ENCODE data around the gene ATL2. TPM values are rescaled to one million over a fixed set of nuclear protein-coding genes. Genes with fewer than 3 reads are reported as not detected.
A peak's percentile ranks its signal among the peaks of the same experiment; 100 is the strongest.
"Not testable (repeated sequence)": the region's sequence is repeated elsewhere in the genome, so short reads cannot be mapped to it uniquely, and the experiment has no call there.

ATL2 gene
- total and polyA plus RNA-seq, 4 donors, result 36.4 to 127 (median 83.4) TPM

DNA sequence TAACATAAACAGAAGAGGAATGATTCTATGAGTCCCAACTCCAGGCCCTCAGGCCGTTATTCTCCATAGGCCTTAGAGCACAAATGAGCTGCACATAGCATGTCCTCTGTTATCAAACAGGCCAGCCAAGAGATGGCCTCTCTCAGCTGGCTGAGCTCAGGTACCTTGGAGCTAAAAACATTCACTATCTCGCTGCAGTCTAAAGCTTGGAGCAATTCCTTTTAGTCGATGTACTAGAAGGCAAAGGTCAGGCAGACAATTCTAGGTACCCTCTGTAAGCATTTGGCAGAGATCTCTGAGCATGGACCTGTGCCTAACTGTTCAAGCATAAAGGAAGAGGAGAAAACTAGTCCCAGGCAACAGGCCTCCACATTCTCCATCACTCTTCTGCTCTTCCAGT lies 38.0 kb upstream of the ATL2 start:
- Histone ChIP-seq H3K4me1 (ENCODE audit: control insufficient read depth, insufficient read depth, low read length) (peaks cover 3% of the 10 kb centered on the region), H3K9me3 (ENCODE audit: control insufficient read depth, insufficient read depth, low read length) (peaks cover 5% of the 10 kb centered on the region), H3K4me3 (ENCODE audit: low read depth, low read length) (no peak overlapping the region), H3K27ac (ENCODE audit: low read depth, low read length) (no peak overlapping the region), H3K27me3 (ENCODE audit: control insufficient read depth, insufficient read depth, low read length) (no peaks in the 10 kb centered on the region), H3K36me3 (ENCODE audit: control insufficient read depth, insufficient read depth, low read length) (no peaks in the 10 kb centered on the region)
- no peak for DNase-seq (ENCODE audit: low read depth in 4 of 6, low spot score in 6 of 6)
- 76% methylated on average over 3 of the region's 3 CpGs for WGBS (ENCODE audit: insufficient coverage)

DNA sequence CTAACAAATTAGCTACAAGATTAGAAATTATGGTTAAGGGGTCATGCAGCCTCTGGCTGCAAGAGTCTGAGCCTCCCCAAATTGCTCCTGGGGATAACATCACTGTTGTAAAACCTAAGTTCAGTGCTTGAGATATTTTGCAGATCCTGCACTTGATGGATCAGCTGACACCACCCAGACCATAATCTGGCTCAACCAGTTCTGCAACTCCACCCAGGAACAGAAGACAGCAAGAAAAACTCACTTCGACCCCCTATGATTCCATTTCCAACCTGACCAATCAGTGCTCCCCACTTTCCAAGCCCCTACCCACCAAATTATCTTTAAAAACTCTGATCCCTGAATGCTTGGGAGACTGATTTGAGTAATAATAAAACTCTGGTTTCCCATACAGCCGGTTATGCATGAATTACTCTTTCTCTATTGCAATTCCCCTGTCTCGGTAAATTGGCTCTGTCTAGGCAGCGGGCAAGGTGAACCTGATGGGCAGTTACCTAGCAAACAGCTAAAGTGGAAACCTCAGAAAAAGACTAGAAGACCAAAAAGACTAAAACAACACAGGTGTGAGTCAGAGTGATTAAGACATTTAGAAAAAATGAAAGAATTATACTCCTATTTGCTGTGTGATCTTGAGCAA lies 35.3 kb upstream of the ATL2 start:
- not testable (repeated sequence) for H3K36me3 ChIP-seq (ENCODE audit: control insufficient read depth, insufficient read depth, low read length); H3K27ac ChIP-seq (ENCODE audit: low read depth, low read length); DNase-seq (ENCODE audit: low read depth in 4 of 6, low spot score in 6 of 6); H3K4me3 ChIP-seq (ENCODE audit: low read depth, low read length); H3K4me1 ChIP-seq (ENCODE audit: control insufficient read depth, insufficient read depth, low read length); H3K9me3 ChIP-seq (ENCODE audit: control insufficient read depth, insufficient read depth, low read length); H3K27me3 ChIP-seq (ENCODE audit: control insufficient read depth, insufficient read depth, low read length)
- no CpG with 5 or more reads among the region's 4 CpGs for WGBS (ENCODE audit: insufficient coverage)

DNA sequence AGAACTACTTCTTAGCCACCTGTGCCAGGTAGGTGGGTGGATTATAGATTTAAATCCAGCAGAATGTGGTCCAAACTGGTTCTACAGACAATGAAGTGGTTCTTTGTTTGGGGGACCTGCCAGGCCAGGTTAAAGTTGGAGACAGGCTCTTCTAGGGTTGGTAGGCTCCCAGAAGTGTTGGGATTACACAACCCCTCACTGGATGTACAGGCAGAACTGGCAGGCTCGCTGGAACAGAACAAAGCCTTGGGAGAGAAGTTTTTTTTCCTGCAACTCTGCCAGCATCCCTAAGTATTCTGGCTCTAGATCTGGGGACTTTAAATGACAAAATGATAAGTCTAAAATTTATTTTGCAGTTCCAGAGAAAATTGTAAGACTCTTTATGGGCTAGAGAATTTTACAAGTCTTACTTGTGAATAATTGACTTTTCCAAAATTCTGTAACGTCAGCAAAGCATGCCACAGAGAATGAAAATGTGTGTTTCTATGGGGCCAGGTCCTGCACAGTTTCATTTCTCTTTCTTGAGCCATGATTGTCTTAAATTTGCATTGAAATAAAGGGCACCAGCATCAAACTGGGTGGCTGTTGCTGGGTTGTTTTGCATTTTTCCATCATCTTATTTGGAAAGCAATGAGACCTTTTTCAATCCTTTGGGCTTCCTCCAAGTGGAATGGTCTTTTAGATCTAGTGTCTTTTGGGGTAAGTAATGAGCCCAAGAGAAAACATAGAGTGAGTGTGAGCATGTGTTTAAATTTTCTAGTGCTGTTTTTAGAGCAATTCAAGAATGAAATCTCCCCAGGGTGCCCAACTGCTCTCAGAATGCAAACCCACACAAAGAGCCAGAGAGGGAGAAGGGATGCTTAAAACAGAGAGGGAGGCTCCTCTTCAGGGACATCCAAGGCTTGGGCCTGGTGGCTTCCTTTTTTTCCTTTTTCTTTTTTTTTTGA lies 32.4 kb upstream of the ATL2 start:
- H3K4me1 ChIP-seq (ENCODE audit: control insufficient read depth, insufficient read depth, low read length), result peaks cover 15% of the 10 kb centered on the region
- peak in 2 of 6 donors; percentile 75 for DNase-seq (ENCODE audit: low read depth in 4 of 6, low spot score in 6 of 6)
- peaks cover 6% of the 10 kb centered on the region for H3K9me3 ChIP-seq (ENCODE audit: control insufficient read depth, insufficient read depth, low read length)
- no peak overlapping the region for H3K4me3 ChIP-seq (ENCODE audit: low read depth, low read length)
- H3K36me3 ChIP-seq (ENCODE audit: control insufficient read depth, insufficient read depth, low read length), result no peaks in the 10 kb centered on the region
- no CpG with 5 or more reads among the region's 2 CpGs for WGBS (ENCODE audit: insufficient coverage)
- peak overlapping the region; percentile 38 for H3K27ac ChIP-seq (ENCODE audit: low read depth, low read length)
- no peaks in the 10 kb centered on the region for H3K27me3 ChIP-seq (ENCODE audit: control insufficient read depth, insufficient read depth, low read length)

DNA sequence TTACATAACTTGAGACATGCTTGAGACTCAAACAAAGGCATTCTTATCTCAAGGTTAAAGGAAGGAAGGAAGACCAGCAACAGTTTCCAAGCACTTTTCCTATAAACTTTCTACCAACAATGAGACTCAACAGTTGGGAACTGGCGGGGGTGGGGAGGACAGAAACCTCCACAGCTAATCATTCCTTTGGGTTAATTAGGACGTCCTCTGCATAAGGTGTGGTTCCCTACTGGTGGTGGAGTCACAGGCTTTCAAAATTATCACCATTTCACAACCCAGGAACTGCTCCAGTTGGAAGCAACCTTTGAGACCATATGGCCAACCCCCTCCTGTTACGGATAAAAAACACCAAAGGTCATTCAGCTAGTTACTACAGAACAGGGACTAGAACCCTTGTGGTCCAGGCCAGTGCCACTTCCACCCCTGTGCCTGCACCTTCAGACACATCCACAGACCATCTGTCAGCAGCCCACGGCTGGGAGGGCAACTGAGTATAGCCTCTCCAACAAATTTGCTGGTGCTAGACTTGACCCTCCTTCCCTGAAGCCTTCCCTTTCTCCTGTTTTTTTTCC lies 30.1 kb upstream of the ATL2 start:
- Histone ChIP-seq H3K27me3 (ENCODE audit: control insufficient read depth, insufficient read depth, low read length) (no peaks in the 10 kb centered on the region), H3K4me3 (ENCODE audit: low read depth, low read length) (no peak overlapping the region), H3K27ac (ENCODE audit: low read depth, low read length) (no peak overlapping the region), H3K4me1 (ENCODE audit: control insufficient read depth, insufficient read depth, low read length) (peaks cover 15% of the 10 kb centered on the region), H3K36me3 (ENCODE audit: control insufficient read depth, insufficient read depth, low read length) (no peaks in the 10 kb centered on the region), H3K9me3 (ENCODE audit: control insufficient read depth, insufficient read depth, low read length) (peaks cover 1% of the 10 kb centered on the region)
- no peak for DNase-seq (ENCODE audit: low read depth in 4 of 6, low spot score in 6 of 6)
- 82% methylated on average over 2 of the region's 4 CpGs for WGBS (ENCODE audit: insufficient coverage)

DNA sequence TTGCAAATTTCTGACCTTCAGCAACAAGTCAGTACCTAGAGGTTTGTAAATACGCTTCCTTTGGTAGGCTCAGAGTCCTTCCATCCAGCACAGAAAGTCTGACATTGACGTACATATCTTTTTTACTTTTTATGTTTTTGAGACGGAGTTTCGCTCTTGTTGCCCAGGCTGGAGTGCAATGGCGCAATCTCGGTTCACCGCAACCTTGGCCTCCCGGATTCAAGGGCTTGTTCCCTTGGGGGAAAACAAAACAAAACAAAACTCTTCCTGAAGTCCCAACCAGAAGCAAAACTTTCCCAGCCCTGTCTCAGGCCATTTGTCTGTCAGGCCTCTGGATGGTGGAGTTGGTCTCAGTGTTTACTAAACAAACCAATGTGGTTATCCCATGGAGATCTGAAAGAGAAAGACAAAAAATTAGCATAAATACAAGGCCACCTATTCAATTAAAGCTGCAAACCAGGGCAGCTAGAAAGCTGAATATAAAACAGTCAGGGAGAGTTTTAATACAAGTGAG lies 29.6 kb upstream of the ATL2 start:
- Histone ChIP-seq H3K4me3 (ENCODE audit: low read depth, low read length) (no peak overlapping the region), H3K9me3 (ENCODE audit: control insufficient read depth, insufficient read depth, low read length) (peaks cover 1% of the 10 kb centered on the region), H3K27me3 (ENCODE audit: control insufficient read depth, insufficient read depth, low read length) (no peaks in the 10 kb centered on the region), H3K27ac (ENCODE audit: low read depth, low read length) (no peak overlapping the region), H3K36me3 (ENCODE audit: control insufficient read depth, insufficient read depth, low read length) (no peaks in the 10 kb centered on the region), H3K4me1 (ENCODE audit: control insufficient read depth, insufficient read depth, low read length) (peaks cover 15% of the 10 kb centered on the region)
- DNase-seq (ENCODE audit: low read depth in 4 of 6, low spot score in 6 of 6), result no peak
- WGBS (ENCODE audit: insufficient coverage), result 82% methylated on average over 6 of the region's 8 CpGs

DNA sequence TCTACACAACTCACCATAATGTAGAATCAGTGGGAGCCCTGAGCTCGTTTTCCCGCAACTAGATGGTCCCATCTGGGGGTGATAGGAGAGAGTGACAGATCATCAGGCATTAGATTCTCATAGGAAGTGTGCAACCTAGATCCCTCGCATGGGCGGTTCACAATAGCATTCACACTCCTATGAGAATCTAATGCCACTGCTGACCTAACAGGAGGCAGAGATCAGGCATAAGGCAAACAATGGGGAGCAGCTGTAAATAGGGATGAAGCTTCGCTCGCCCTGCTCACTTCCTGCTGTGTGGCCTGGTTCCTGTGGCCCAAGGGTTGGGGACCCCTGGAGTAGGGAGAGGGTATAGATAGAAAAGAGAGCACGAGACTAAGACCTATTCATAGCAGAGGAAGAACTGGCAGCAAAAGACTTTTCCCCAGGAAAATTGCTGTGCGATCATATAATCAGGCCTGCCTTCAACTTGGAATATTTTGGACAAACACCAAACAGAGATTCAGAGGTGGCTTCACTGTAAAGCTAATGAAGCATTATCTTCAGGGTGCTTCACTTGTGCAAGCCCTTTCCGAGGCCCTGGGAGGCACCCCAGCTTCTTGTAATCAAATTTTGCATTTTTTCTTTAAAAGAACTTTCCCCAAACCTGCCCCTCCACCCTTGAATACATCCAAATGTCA lies 29.0 kb upstream of the ATL2 start:
- 77% methylated on average over 5 of the region's 9 CpGs for WGBS (ENCODE audit: insufficient coverage)
- peaks cover 1% of the 10 kb centered on the region for H3K9me3 ChIP-seq (ENCODE audit: control insufficient read depth, insufficient read depth, low read length)
- no peak overlapping the region for H3K4me3 ChIP-seq (ENCODE audit: low read depth, low read length)
- no peak for DNase-seq (ENCODE audit: low read depth in 4 of 6, low spot score in 6 of 6)
- no peaks in the 10 kb centered on the region for H3K36me3 ChIP-seq (ENCODE audit: control insufficient read depth, insufficient read depth, low read length)
- peaks cover 15% of the 10 kb centered on the region for H3K4me1 ChIP-seq (ENCODE audit: control insufficient read depth, insufficient read depth, low read length)
- no peaks in the 10 kb centered on the region for H3K27me3 ChIP-seq (ENCODE audit: control insufficient read depth, insufficient read depth, low read length)
- no peak overlapping the region for H3K27ac ChIP-seq (ENCODE audit: low read depth, low read length)

DNA sequence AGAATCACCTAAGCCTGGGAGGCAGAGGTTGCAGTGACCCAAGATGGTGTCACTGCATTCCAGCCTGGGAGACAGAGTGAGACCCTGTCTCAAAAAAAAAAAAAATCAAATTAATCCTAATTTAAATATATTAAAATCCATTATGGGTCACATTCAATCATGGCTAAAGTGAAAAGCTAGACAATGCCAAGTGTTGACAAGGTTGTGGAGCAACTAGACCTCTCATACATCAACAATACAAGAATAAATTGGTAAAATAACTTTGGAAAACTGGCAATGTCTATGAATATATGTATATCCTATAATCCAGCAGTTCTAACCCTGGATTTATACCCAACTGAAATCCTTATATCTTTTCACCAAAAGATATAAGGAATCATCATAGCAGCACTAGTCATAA lies 23.4 kb upstream of the ATL2 start:
- no peaks in the 10 kb centered on the region for H3K27me3 ChIP-seq (ENCODE audit: control insufficient read depth, insufficient read depth, low read length)
- no peaks in the 10 kb centered on the region for H3K36me3 ChIP-seq (ENCODE audit: control insufficient read depth, insufficient read depth, low read length)
- H3K4me3 ChIP-seq (ENCODE audit: low read depth, low read length), result no peak overlapping the region
- no peak for DNase-seq (ENCODE audit: low read depth in 4 of 6, low spot score in 6 of 6)
- H3K9me3 ChIP-seq (ENCODE audit: control insufficient read depth, insufficient read depth, low read length), result no peaks in the 10 kb centered on the region
- H3K4me1 ChIP-seq (ENCODE audit: control insufficient read depth, insufficient read depth, low read length), result no peaks in the 10 kb centered on the region
- no peak overlapping the region for H3K27ac ChIP-seq (ENCODE audit: low read depth, low read length)

DNA sequence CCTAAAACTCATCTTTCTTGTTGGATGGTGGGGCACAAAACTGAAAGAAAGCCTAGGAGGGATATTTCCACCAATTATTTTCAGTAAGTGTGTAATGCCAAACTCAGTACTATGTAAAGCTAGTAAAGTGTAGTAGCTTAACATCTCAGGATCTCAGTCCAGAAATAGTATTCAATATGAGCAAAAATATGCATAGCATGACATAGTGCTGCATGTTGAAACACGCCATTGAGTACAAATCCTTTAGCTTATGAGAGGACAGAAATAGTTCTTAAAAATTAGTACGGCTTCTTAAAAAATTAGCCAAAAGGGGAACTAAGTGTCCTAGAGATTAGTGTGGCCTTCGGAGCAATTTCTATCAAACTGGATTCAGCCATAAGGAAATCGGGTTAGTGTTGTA lies 21.7 kb upstream of the ATL2 start:
- H3K4me3 ChIP-seq (ENCODE audit: low read depth, low read length), result no peak overlapping the region
- no peak for DNase-seq (ENCODE audit: low read depth in 4 of 6, low spot score in 6 of 6)
- H3K27me3 ChIP-seq (ENCODE audit: control insufficient read depth, insufficient read depth, low read length), result no peaks in the 10 kb centered on the region
- no peaks in the 10 kb centered on the region for H3K9me3 ChIP-seq (ENCODE audit: control insufficient read depth, insufficient read depth, low read length)
- no peaks in the 10 kb centered on the region for H3K4me1 ChIP-seq (ENCODE audit: control insufficient read depth, insufficient read depth, low read length)
- no CpG with 5 or more reads among the region's 4 CpGs for WGBS (ENCODE audit: insufficient coverage)
- no peak overlapping the region for H3K27ac ChIP-seq (ENCODE audit: low read depth, low read length)
- no peaks in the 10 kb centered on the region for H3K36me3 ChIP-seq (ENCODE audit: control insufficient read depth, insufficient read depth, low read length)

DNA sequence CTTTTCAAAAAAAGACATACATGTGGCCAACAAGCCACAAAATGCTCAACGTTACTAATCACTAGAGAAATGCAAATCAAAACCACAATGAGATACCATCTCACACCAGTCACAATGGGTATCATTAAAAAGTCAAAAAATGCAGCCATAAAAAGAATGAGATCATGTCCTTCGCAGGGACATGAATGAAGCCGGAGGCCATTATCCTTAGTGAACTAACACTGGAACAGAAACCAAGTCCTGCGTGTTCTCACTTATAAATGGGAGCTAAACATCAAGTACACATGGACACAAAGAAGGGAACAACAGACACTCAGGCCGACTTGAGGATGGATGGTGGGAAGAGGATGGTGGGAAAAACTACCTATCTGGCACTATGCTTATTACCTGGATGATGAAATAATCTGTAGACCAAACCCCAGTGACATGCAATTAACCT lies 17.8 kb upstream of the ATL2 start:
- Histone ChIP-seq H3K4me1 (ENCODE audit: control insufficient read depth, insufficient read depth, low read length) (no peaks in the 10 kb centered on the region), H3K9me3 (ENCODE audit: control insufficient read depth, insufficient read depth, low read length) (no peaks in the 10 kb centered on the region), H3K27me3 (ENCODE audit: control insufficient read depth, insufficient read depth, low read length) (no peaks in the 10 kb centered on the region), H3K4me3 (ENCODE audit: low read depth, low read length) (no peak overlapping the region), H3K36me3 (ENCODE audit: control insufficient read depth, insufficient read depth, low read length) (no peaks in the 10 kb centered on the region), H3K27ac (ENCODE audit: low read depth, low read length) (no peak overlapping the region)
- 49% methylated on average over 3 of the region's 5 CpGs for WGBS (ENCODE audit: insufficient coverage)
- no peak for DNase-seq (ENCODE audit: low read depth in 4 of 6, low spot score in 6 of 6)
